ENCODE data around the gene KIFC1. TPM values are rescaled to one million over a fixed set of nuclear protein-coding genes. Genes with fewer than 3 reads are reported as not detected.

The KIFC1 gene
- total RNA-seq, 1 donor from 2014 or later, result 78.3 TPM

DNA sequence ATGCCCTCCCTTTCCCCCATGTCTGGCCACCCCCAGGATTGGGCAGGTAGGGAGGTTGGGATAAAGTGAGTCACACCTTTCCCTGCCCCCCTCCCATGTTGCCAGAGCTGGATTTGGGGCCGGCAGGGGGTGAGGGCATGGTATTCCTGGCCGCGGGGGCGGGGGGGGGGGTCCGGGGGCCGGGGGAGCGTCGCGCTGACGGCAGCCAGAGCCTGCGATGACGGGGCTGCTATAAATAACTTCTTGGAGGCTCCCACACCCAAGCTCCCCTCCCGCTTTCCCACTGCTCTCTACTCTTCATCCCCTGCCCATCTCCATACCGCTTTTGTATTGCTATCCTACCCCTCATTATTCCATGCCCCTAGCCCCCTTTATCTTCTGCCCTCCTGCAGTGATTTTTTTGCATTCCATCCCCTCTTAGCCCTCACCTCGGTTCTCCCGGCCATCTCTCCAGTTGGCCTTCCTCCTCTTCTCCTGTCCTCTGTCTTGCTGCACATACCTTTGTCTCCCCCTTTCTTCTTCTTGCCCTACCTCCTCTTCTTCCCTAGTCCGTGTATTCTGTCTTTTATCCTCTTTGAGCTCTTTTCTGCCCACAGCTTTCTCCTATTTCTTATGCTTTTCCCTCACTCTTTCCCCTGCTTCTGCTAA lies 42.0 kb downstream of the KIFC1 start:
- intact Hi-C loops (cut with micrococcal nuclease), result no loop called here
- no peak overlapping the region for H3K27ac Mint-ChIP-seq
- DNase-seq (ENCODE audit: low spot score), result no peak

DNA sequence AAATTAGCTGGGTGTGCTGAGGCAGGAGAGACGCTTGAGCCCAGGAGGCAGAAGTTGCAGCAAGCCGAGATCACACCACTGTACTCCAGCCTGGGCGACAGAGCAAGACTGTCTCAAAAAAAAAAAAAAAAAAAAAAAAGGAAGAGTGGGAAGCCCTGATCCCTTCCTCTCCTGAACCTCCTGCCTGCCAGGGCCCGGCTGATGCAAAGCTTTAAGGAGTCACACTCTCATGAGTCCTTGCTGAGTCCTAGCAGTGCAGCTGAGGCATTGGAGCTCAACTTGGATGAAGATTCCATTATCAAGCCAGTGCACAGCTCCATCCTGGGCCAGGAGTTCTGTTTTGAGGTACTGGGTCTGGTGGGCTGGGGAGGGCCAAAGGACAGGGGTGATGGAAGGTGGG lies 43.3 kb downstream of the KIFC1 start:
- no peak overlapping the region for H3K4me3 Mint-ChIP-seq (ENCODE audit: low read depth)
- no peaks in the 10 kb centered on the region for H3K27me3 Mint-ChIP-seq (ENCODE audit: low read depth)
- H3K9me3 Mint-ChIP-seq, result no peaks in the 10 kb centered on the region
- peaks cover 62% of the 10 kb centered on the region for H3K36me3 Mint-ChIP-seq (ENCODE audit: low read depth)
- intact Hi-C loops (cut with micrococcal nuclease), result no loop called here
- peaks cover 13% of the 10 kb centered on the region for H3K4me1 Mint-ChIP-seq (ENCODE audit: low read depth)
- no peak overlapping the region for H3K27ac Mint-ChIP-seq
- no peak for DNase-seq (ENCODE audit: low spot score)

More for the DNA sequence above, 42.0 kb downstream of the KIFC1 start:
- H3K9me3 Mint-ChIP-seq, result no peaks in the 10 kb centered on the region
- no peak overlapping the region for H3K4me3 Mint-ChIP-seq (ENCODE audit: low read depth)
- no peaks in the 10 kb centered on the region for H3K27me3 Mint-ChIP-seq (ENCODE audit: low read depth)
- peaks cover 26% of the 10 kb centered on the region for H3K4me1 Mint-ChIP-seq (ENCODE audit: low read depth)
- H3K36me3 Mint-ChIP-seq (ENCODE audit: low read depth), result peaks cover 53% of the 10 kb centered on the region

DNA sequence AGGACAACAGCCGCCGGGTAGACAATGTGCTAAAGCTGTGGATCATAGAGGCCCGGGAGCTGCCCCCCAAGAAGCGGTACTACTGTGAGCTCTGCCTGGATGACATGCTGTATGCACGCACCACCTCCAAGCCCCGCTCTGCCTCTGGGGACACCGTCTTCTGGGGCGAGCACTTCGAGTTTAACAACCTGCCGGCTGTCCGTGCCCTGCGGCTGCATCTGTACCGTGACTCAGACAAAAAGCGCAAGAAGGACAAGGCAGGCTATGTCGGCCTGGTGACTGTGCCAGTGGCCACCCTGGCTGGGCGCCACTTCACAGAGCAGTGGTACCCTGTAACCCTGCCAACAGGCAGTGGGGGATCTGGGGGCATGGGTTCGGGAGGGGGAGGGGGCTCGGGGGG lies 46.0 kb downstream of the KIFC1 start:
- Mint-ChIP-seq H3K4me3 (ENCODE audit: low read depth) (no peak overlapping the region), H3K4me1 (ENCODE audit: low read depth) (no peaks in the 10 kb centered on the region), H3K9me3 (no peaks in the 10 kb centered on the region), H3K27ac (no peak overlapping the region), H3K36me3 (ENCODE audit: low read depth) (peaks cover 77% of the 10 kb centered on the region), H3K27me3 (ENCODE audit: low read depth) (no peaks in the 10 kb centered on the region)
- intact Hi-C loops (cut with micrococcal nuclease), result no loop called here
- no peak for DNase-seq (ENCODE audit: low spot score)

DNA sequence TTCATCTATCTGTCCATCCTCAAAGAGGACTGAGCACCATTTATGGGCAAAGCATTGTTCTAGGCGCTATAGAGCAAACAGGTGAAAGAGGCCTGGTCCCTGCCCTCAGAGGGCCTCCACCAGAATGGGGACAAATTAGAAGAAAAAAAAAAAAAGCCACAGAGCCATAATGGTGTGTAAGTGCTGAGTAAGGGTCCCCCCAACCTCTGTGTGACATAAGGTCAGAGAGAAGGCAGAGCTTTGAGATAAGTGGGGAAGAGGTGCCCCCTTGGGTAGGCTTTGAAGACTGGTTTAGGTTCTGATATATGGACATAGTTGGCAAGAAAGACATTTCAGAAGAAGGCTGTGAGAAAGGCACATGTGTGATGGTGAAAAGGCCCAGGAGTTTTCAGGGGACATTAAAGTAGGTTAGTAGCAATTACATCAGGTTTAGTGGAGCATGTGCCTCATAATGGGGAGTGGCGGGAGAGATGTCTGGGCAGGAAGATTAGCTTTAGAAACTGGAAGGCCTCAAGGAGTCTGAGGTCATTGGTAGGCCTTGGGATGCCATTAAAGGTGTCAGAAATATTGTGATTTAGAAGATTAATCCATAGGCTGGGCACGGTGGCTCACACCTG lies 47.5 kb downstream of the KIFC1 start:
- H3K36me3 Mint-ChIP-seq (ENCODE audit: low read depth), result peaks cover 76% of the 10 kb centered on the region
- intact Hi-C loops (cut with micrococcal nuclease), result no loop called here

DNA sequence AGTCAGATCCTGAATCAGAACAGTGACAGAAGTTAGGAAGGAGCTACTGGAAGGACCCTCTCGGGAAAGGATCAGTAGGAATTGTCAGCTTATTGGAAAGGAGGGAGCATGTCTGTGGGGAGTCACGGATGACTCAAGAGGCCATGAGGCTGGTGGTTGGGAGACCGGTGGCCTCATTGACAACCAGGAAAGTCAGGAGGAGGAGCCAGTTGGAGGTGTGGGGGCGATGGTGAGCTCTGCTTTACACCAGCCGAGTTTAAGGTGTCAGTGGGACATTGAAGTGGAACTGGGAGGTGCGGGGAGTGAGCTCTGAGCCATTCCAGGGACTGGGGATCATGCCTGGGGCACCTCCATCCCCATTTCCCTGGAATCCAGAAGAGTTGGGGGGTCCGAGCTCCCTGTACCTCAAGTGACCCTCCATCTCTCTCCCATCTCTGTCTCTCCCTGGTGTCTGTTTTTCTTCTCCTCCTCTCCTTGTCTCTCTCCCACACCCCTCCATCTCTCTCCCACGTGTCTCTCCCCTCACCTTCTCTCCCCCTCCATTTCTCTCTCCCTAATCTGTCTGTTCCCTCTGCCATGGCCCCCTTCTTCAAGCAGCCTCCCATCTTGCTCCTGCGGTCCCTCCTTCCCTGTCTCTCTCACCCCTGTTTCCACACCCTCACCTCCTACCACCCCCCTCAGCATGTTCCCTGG lies 48.5 kb downstream of the KIFC1 start:
- no peaks in the 10 kb centered on the region for H3K27me3 Mint-ChIP-seq (ENCODE audit: low read depth)
- no peak overlapping the region for H3K27ac Mint-ChIP-seq
- no peaks in the 10 kb centered on the region for H3K9me3 Mint-ChIP-seq
- peaks cover 82% of the 10 kb centered on the region for H3K36me3 Mint-ChIP-seq (ENCODE audit: low read depth)
- no peaks in the 10 kb centered on the region for H3K4me1 Mint-ChIP-seq (ENCODE audit: low read depth)
- intact Hi-C loops (cut with micrococcal nuclease), result no loop called here
- DNase-seq (ENCODE audit: low spot score), result no peak
- H3K4me3 Mint-ChIP-seq (ENCODE audit: low read depth), result no peak overlapping the region

More for the DNA sequence above, 47.5 kb downstream of the KIFC1 start:
- Mint-ChIP-seq H3K4me1 (ENCODE audit: low read depth) (no peaks in the 10 kb centered on the region), H3K9me3 (no peaks in the 10 kb centered on the region), H3K27ac (no peak overlapping the region), H3K27me3 (ENCODE audit: low read depth) (no peaks in the 10 kb centered on the region), H3K4me3 (ENCODE audit: low read depth) (no peak overlapping the region)
- DNase-seq (ENCODE audit: low spot score), result no peak

DNA sequence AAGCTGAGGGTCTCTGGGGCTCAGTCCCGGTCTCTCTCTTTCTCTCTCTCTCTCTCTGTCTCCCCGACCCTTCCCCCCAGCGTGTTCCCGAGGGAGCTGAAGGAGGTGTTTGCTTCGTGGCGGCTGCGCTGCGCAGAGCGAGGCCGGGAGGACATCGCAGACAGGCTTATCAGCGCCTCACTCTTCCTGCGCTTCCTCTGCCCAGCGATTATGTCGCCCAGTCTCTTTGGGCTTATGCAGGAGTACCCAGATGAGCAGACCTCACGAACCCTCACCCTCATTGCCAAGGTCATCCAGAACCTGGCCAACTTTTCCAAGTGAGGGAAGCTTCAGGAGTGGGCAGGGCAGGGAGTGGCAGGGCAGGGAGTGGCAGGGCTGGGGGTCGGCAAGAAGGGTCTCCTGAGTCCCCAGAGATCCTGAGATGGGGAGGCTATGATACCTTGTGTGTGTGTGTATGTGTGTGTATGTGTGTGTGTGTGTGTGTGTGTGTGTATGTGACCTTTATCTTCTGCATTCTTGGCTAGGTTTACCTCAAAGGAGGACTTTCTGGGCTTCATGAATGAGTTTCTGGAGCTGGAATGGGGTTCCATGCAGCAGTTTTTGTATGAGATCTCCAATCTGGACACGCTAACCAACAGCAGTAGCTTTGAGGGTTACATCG lies 49.2 kb downstream of the KIFC1 start:
- H3K27ac Mint-ChIP-seq, result no peak overlapping the region

DNA sequence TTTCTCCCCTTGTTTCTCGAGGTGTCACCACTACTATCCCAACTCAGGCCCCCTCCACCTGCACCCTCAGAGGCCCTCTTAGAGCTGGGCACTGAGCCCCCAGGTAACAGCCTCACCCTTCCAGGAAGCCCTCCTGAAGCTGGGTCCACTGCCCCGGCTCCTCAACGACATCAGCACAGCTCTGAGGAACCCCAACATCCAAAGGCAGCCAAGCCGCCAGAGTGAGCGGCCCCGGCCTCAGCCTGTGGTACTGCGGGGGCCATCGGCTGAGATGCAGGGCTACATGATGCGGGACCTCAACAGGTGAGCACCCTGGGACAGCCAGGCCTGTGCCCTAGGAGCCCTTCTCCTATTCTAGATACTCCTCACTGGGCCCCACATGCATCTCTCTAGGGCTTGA lies 49.8 kb downstream of the KIFC1 start:
- no peak for DNase-seq (ENCODE audit: low spot score)
- H3K36me3 Mint-ChIP-seq (ENCODE audit: low read depth), result peaks cover 77% of the 10 kb centered on the region
- no peak overlapping the region for H3K27ac Mint-ChIP-seq
- H3K27me3 Mint-ChIP-seq (ENCODE audit: low read depth), result no peaks in the 10 kb centered on the region
- H3K4me3 Mint-ChIP-seq (ENCODE audit: low read depth), result no peak overlapping the region
- H3K4me1 Mint-ChIP-seq (ENCODE audit: low read depth), result no peaks in the 10 kb centered on the region
- no peaks in the 10 kb centered on the region for H3K9me3 Mint-ChIP-seq
- intact Hi-C loops (cut with micrococcal nuclease), result no loop called here

More for the DNA sequence above, 49.2 kb downstream of the KIFC1 start:
- intact Hi-C loops (cut with micrococcal nuclease), result no loop called here
- H3K4me1 Mint-ChIP-seq (ENCODE audit: low read depth), result no peaks in the 10 kb centered on the region
- H3K27me3 Mint-ChIP-seq (ENCODE audit: low read depth), result no peaks in the 10 kb centered on the region
- no peak for DNase-seq (ENCODE audit: low spot score)
- H3K36me3 Mint-ChIP-seq (ENCODE audit: low read depth), result peaks cover 78% of the 10 kb centered on the region
- no peak overlapping the region for H3K4me3 Mint-ChIP-seq (ENCODE audit: low read depth)
- H3K9me3 Mint-ChIP-seq, result no peaks in the 10 kb centered on the region

DNA sequence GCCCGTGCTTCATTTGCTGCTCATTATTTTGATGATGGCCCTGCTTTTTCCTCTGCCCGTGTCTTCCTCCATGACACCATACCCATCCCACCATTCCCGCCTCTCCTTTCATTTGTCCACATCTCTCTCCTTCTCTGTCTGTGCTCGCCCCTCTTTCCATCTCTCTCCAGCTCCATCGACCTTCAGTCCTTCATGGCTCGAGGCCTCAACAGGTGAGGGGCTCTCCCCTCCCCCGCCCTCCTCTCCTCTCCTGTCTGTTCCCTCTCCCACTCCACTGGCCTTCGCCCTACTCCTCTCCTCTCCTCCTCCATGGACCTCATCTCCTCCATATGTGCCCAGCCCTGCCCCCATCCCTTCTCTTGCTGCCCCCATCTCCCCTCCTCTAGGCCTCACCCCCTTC lies 50.7 kb downstream of the KIFC1 start:
- H3K27ac Mint-ChIP-seq, result no peak overlapping the region
- H3K9me3 Mint-ChIP-seq, result no peaks in the 10 kb centered on the region
- H3K27me3 Mint-ChIP-seq (ENCODE audit: low read depth), result no peaks in the 10 kb centered on the region
- peaks cover 78% of the 10 kb centered on the region for H3K36me3 Mint-ChIP-seq (ENCODE audit: low read depth)
- intact Hi-C loops (cut with micrococcal nuclease), result no loop called here
- no peak overlapping the region for H3K4me3 Mint-ChIP-seq (ENCODE audit: low read depth)
- no peak for DNase-seq (ENCODE audit: low spot score)
- H3K4me1 Mint-ChIP-seq (ENCODE audit: low read depth), result no peaks in the 10 kb centered on the region

DNA sequence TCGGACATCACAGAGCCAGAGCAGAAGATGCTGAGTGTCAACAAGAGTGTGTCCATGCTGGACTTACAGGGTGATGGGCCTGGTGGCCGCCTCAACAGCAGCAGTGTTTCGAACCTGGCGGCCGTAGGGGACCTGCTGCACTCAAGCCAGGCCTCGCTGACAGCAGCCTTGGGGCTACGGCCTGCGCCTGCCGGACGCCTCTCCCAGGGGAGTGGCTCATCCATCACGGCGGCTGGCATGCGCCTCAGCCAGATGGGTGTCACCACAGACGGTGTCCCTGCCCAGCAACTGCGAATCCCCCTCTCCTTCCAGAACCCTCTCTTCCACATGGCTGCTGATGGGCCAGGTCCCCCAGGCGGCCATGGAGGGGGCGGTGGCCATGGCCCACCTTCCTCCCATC lies 51.4 kb downstream of the KIFC1 start:
- Mint-ChIP-seq H3K36me3 (ENCODE audit: low read depth) (peaks cover 79% of the 10 kb centered on the region), H3K4me3 (ENCODE audit: low read depth) (no peak overlapping the region), H3K27ac (no peak overlapping the region), H3K4me1 (ENCODE audit: low read depth) (no peaks in the 10 kb centered on the region), H3K9me3 (no peaks in the 10 kb centered on the region), H3K27me3 (ENCODE audit: low read depth) (no peaks in the 10 kb centered on the region)
- intact Hi-C loops (cut with micrococcal nuclease), result no loop called here
- no peak for DNase-seq (ENCODE audit: low spot score)

DNA sequence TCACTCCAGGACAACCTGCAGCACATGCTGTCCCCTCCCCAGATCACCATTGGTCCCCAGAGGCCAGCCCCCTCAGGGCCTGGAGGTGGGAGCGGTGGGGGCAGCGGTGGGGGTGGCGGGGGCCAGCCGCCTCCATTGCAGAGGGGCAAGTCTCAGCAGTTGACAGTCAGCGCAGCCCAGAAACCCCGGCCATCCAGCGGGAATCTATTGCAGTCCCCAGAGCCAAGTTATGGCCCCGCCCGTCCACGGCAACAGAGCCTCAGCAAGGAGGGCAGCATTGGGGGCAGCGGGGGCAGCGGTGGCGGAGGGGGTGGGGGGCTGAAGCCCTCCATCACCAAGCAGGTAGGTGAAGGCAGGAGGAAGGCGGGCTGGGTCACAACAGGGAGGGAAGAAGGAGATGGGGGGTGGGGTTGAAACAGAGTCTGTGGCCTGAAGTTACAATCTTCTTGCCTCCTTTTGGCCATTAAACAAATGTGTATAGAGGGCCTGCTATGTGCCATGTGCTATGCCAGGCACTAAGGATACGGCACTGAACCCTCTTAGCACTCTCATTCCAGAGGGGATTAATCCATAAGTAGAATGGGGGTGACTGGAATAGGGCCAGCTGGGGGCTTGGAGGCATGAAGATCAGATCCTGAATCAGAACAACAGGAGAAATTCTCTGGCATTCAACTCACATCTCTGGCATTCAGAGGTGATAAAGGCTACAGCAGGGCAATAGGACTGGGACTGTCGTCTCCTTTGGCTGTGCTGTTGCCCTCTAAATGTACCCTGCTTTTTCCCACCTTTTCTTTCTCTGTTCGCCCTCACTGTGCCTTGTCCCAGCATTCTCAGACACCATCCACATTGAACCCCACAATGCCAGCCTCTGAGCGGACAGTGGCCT lies 52.2 kb downstream of the KIFC1 start:
- Mint-ChIP-seq H3K27ac (no peak overlapping the region), H3K36me3 (ENCODE audit: low read depth) (peaks cover 79% of the 10 kb centered on the region), H3K4me3 (ENCODE audit: low read depth) (no peak overlapping the region), H3K27me3 (ENCODE audit: low read depth) (no peaks in the 10 kb centered on the region), H3K9me3 (no peaks in the 10 kb centered on the region), H3K4me1 (ENCODE audit: low read depth) (no peaks in the 10 kb centered on the region)
- DNase-seq (ENCODE audit: low spot score), result no peak
- intact Hi-C loops (cut with micrococcal nuclease), result no loop called here

DNA sequence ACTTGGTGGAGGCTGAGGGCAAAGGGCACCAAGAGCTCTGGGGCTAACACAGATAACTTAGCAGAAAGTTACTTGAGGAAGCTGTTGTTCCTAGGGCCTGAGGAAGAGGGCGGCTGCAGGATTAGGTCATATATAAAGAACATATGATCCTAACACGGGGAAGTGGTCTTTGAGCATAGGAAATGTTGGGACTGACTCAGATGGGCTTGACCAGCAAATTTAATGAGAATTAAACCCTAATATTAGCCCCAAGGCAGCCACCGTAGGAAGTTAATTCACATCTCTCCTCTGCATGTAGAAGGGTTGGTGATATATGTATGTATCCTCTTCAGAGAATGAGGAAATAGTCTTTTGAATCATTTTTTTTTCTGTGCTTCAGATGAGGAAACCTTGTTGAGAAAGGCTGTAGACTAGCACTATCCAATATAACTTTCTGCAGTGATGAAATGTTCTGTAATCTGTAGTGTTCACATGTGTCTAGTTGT lies 53.5 kb downstream of the KIFC1 start:
- no peak for DNase-seq (ENCODE audit: low spot score)
- intact Hi-C loops (cut with micrococcal nuclease), result no loop called here
- peaks cover 76% of the 10 kb centered on the region for H3K36me3 Mint-ChIP-seq (ENCODE audit: low read depth)
- H3K9me3 Mint-ChIP-seq, result no peaks in the 10 kb centered on the region
- no peaks in the 10 kb centered on the region for H3K4me1 Mint-ChIP-seq (ENCODE audit: low read depth)
- H3K27ac Mint-ChIP-seq, result no peak overlapping the region
- no peaks in the 10 kb centered on the region for H3K27me3 Mint-ChIP-seq (ENCODE audit: low read depth)
- H3K4me3 Mint-ChIP-seq (ENCODE audit: low read depth), result no peak overlapping the region

DNA sequence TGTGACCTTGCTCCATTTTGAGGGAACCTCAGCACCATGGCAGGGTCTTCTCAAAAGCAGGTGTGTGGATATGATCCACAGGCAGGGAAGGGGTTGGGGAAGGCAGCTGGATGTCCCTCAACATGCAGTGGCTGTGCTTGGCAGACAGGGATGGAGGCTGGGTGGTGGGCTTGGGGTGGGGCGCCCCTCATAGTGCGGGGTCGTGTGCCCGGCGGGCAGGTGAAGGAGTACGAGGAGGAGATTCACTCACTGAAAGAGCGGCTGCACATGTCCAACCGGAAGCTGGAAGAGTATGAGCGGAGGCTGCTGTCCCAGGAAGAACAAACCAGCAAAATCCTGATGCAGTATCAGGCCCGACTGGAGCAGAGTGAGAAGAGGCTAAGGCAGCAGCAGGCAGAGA lies 54.7 kb downstream of the KIFC1 start:
- no peak for DNase-seq (ENCODE audit: low spot score)
- Mint-ChIP-seq H3K27me3 (ENCODE audit: low read depth) (no peaks in the 10 kb centered on the region), H3K36me3 (ENCODE audit: low read depth) (peaks cover 68% of the 10 kb centered on the region), H3K4me3 (ENCODE audit: low read depth) (no peak overlapping the region), H3K9me3 (no peaks in the 10 kb centered on the region), H3K27ac (no peak overlapping the region), H3K4me1 (ENCODE audit: low read depth) (peaks cover 2% of the 10 kb centered on the region)
- intact Hi-C loops (cut with micrococcal nuclease), result no loop called here

Measured in activated T-helper 2 cell treated with anti-CD3 and anti-CD28 coated beads, Interferon-gamma antibody, Interleukin-2, Interleukin-4, amounts not matched to agents 10 μg/mL and 5 μg/mL and 100 μg/mL, durations not matched to agents 14 hours and 24 hours and 36 hours (primary cell).